Adrenal gland (tissue), 5 donors: Measurements from ENCODE around the gene ITM2C.

Experiments
- CTCF ChIP-seq, 6 experiments: fragments of 450-650 bp in 4 of 6; fragments of 200-600 bp in 2 of 6; sonication (generic) in 1 of 6; IDR thresholded peaks; 1 replicate in 5 of 6; 2 replicates in 1 of 6; pipeline versions ENCODE4 v1.5.1 to v1.8.0; 2016 to 2021; ENCODE audit warnings: antibody characterized with exemption in 6 of 6, mild to moderate bottlenecking in 2 of 6, moderate library complexity in 1 of 6
- POLR2A ChIP-seq, 2 donors: fragments of 450-650 bp; IDR thresholded peaks; one replicate each; pipeline ENCODE4 v1.6.1; 2017; ENCODE audit warnings: antibody characterized with exemption in 2 of 2, mild to moderate bottlenecking in 2 of 2, moderate library complexity in 1 of 2
- donor health status: DM: no; HTN: no; CAD: no.

- TF ChIP-seq CTCF (IDR thresholded peaks at IDR 0.05): no peak
- TF ChIP-seq POLR2A (IDR thresholded peaks at IDR 0.05): no peak
Measured at GRCh38 chr2:230865766-230866755, 1.3 kb downstream of the ITM2C start.
